Upper lobe of right lung (tissue), 1 donor: ENCODE data around the gene SLCO3A1. TPM values are rescaled to one million over a fixed set of nuclear protein-coding genes. Genes with fewer than 3 reads are reported as not detected.

Experiments
- ATAC-seq: fragments of 200-7000 bp; cut with Tn5 transposase; one replicate; pipeline ENCODE4 v1.9.1; 2020; ENCODE audit warnings: mild to moderate bottlenecking, moderate library complexity
- DNase-seq: peaks from one replicate; pipeline ENCODE4 v3.0.0-alpha.2; 2020
- H3K27ac ChIP-seq: fragments of 200-600 bp; one replicate; pipeline ENCODE4 v1.8.0; 2022
- H3K27me3 ChIP-seq: fragments of 200-600 bp; one replicate; pipeline ENCODE4 v1.8.0; 2022; ENCODE audit warnings: mild to moderate bottlenecking
- H3K36me3 ChIP-seq: fragments of 200-600 bp; one replicate; pipeline ENCODE4 v1.8.0; 2022
- H3K4me1 ChIP-seq: fragments of 200-600 bp; one replicate; pipeline ENCODE4 v1.8.0; 2022
- H3K4me3 ChIP-seq: fragments of 200-600 bp; one replicate; pipeline ENCODE4 v1.8.0; 2022; ENCODE audit warnings: mild to moderate bottlenecking
- H3K9me3 ChIP-seq: fragments of 200-600 bp; one replicate; pipeline ENCODE4 v1.8.0; 2022
- CTCF ChIP-seq: fragments of 200-600 bp; IDR thresholded peaks from one replicate; pipeline ENCODE4 v1.8.0; 2022; ENCODE audit warnings: antibody characterized with exemption
- intact Hi-C: fragments of 100-400 bp; cut with DNase I; formaldehyde crosslinking; loops from one replicate; pipeline ENCODE4 v1.11.0; 2022
- total RNA-seq: library from RNA; stranded (reverse); fragmentation: NEBNext Ultra II Directional; extraction: Animal tissue kit (Norgen Biotek cat#: 25700); gene quantifications from one replicate; pipeline ENCODE4 v1.2.1, GENCODE V29; 2021
- donor health status: DM: no; HTN: yes; CAD: no; lungs with severe emphysema.

The SLCO3A1 gene
- total RNA-seq, 1 donor from 2014 or later, result 50.6 TPM

DNA sequence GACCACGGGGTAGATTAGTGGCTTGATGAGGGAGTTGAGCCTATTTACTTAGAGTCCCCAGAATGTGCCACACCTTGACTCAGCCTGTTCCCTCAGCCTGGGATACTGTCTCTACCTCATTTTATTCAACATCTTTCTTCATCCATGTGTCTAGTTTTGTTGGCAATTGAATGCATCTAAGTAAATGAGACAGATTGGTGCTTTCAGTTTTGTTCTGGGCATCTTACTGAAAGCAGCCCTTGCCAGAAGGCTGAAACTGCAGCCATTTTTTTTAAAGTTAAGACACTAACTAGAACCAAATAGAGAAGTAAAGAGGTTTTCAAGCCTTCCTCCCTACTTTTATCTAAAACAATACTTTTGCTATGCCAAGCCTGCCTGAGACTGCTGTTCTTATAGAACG, 246.8 kb downstream of the SLCO3A1 start:
- no peak for DNase-seq
- intact Hi-C loops, result no loop called here
- Histone ChIP-seq H3K4me3 (no peak overlapping the region), H3K4me1 (no peaks in the 10 kb centered on the region), H3K9me3 (no peaks in the 10 kb centered on the region), H3K36me3 (peaks cover 1% of the 10 kb centered on the region), H3K27me3 (no peaks in the 10 kb centered on the region), H3K27ac (no peak overlapping the region)
- TF ChIP-seq CTCF, result no peak
- no peak for ATAC-seq

DNA sequence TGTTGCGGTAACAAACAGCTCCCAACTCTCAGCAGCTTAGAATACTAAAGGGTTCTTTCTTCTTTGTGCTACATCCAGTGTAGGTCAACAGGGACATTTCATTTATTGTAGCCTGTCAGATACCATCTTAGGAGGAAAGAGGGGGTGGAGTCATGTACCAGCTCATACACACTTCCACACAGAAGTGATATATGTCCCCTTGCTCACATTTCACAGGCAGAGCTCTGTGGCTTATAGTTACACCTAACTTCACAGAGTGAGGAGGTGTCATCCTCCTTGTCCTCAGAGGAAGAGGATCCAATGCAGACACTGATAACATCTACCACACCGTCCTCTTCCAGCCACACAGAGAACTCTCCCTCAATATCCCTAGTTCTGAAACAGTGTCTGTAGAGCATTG, 247.2 kb downstream of the SLCO3A1 start:
- Histone ChIP-seq H3K4me3 (no peak overlapping the region), H3K27me3 (no peaks in the 10 kb centered on the region), H3K9me3 (no peaks in the 10 kb centered on the region), H3K36me3 (peaks cover 6% of the 10 kb centered on the region), H3K27ac (no peak overlapping the region), H3K4me1 (no peaks in the 10 kb centered on the region)
- no peak for ATAC-seq
- intact Hi-C loops, result no loop called here
- no peak for TF ChIP-seq CTCF
- DNase-seq, result no peak

DNA sequence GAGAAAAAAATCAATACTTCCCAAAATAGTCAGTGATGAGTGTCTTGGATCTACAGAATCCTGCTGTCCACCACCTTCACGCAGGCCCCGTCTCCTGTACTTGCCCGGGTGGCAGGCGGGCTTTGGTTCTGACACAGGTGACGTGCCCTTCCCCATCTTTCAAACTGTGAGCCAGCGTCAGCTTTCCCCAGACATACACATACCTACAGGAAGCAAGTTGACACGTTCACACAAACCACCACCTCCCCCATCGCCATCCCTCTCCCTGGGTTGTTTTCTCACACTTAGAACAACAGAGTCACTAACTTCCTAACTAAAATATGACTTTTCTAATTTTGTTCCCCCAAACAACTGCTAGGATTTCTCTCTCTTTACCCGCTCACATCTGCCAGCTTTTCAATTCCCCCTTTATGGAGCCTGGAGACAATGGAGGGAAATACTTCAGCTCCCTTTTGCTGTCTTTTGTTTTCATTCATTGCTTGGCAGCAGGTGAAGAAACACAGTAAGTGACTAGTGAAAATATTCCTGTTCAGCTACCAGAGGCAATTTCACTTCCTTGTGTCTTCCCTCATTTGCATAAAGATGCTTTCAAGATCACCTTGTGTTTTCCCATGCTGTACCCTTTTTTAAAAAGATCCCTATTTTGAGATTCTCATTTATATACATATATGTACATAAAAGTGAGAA, 248.3 kb downstream of the SLCO3A1 start:
- H3K4me3 ChIP-seq, result no peak overlapping the region
- intact Hi-C loops, result no loop called here
- no peaks in the 10 kb centered on the region for H3K4me1 ChIP-seq
- no peak overlapping the region for H3K27ac ChIP-seq
- no peaks in the 10 kb centered on the region for H3K27me3 ChIP-seq
- DNase-seq (no peak), ATAC-seq (no peak)
- peaks cover 8% of the 10 kb centered on the region for H3K36me3 ChIP-seq
- no peak for TF ChIP-seq CTCF
- no peaks in the 10 kb centered on the region for H3K9me3 ChIP-seq

DNA sequence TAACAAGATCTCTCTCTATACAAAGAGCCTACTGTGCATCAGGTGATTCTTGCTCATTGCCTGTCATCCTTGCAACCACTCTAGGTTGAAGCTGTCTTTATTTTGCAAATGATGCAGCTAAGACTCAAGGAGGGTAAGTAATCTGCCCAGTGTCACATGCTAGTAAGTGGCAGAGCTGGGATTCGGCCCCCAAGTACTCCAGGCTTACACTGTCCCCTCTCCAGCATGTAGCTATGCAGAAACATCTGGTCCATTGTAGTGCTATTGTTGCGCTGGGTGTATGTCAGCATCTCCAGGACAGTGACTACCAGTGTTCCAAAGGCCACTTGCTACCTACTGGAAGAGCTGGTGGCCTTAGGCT, 248.9 kb downstream of the SLCO3A1 start:
- intact Hi-C loops, result no loop called here
- ATAC-seq (no peak), DNase-seq (no peak)
- Histone ChIP-seq H3K27me3 (no peaks in the 10 kb centered on the region), H3K9me3 (no peaks in the 10 kb centered on the region), H3K27ac (no peak overlapping the region), H3K36me3 (peaks cover 14% of the 10 kb centered on the region), H3K4me1 (no peaks in the 10 kb centered on the region), H3K4me3 (no peak overlapping the region)
- no peak for TF ChIP-seq CTCF

DNA sequence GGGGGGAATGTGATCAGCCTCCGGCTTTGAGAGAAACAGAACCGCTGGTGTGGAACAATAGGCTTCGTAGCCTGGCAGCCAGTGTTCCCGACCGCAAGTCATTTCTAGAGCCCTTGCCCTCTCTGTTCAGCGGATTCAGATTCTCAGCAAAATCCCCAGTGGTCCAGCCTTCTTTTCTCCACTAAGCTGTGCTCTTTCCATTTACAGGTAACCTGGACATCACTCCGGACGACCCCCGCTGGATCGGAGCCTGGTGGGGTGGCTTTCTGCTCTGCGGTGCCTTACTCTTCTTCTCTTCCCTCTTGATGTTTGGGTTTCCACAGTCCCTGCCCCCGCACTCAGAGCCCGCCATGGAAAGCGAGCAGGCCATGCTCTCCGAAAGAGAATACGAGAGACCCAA, 250.6 kb downstream of the SLCO3A1 start:
- ATAC-seq, result no peak

More for the DNA sequence above, 250.6 kb downstream of the SLCO3A1 start:
- peaks cover 23% of the 10 kb centered on the region for H3K36me3 ChIP-seq
- no peaks in the 10 kb centered on the region for H3K9me3 ChIP-seq
- no peak overlapping the region for H3K4me3 ChIP-seq
- no peak overlapping the region for H3K27ac ChIP-seq
- no peaks in the 10 kb centered on the region for H3K4me1 ChIP-seq
- DNase-seq, result no peak
- TF ChIP-seq CTCF, result no peak
- no peaks in the 10 kb centered on the region for H3K27me3 ChIP-seq
- intact Hi-C loops, result no loop called here
